Neural progenitor cell (in vitro differentiated cells): Measurements from ENCODE around the gene IFI27.

Experiments used
- CTCF ChIP-seq: fragments of 200-600 bp; sonication (generic); IDR thresholded peaks from 2 replicates; pipeline ENCODE4 v1.5.1; 2017; ENCODE audit warnings: antibody characterized with exemption, mild to moderate bottlenecking
- EZH2 ChIP-seq: fragments of 200-600 bp; sonication (generic); IDR thresholded peaks from 2 replicates; pipeline ENCODE4 v1.6.1; 2017; ENCODE audit warnings: antibody characterized with exemption, mild to moderate bottlenecking, moderate library complexity
- EZH2phosphoT487 ChIP-seq: fragments of 200-600 bp; sonication (generic); IDR thresholded peaks from 2 replicates; pipeline ENCODE4 v1.6.1; 2017; ENCODE audit warnings: antibody characterized with exemption

GRCh38 chr14:94125659-94126418 lies 15.3 kb downstream of the IFI27 start:
- TF ChIP-seq CTCF = no peak
- no peak for TF ChIP-seq EZH2
- no peak for TF ChIP-seq EZH2phosphoT487
